Medulla oblongata (tissue), 1 donor: Measurements from ENCODE around the gene TRMT10A.

Experiments
- DNase-seq: peaks from one replicate; pipeline ENCODE4 v3.0.0-alpha.2; 2015; ENCODE audit errors: extremely low spot score

Gene TRMT10A

GRCh38 chr4:99563310-99564186, at the start of gene TRMT10A:
Gene TRMT10A, minus strand, starts transcription at chr4:99564039. Its CDS starts 4,701 bp downstream, at chr4:99559338.
- DNase-seq, result peak; percentile 98

GRCh38 chr4:99612704-99613103, 48.9 kb upstream of the TRMT10A start:
- DNase-seq, result no peak

- DNase-seq, result no peak
Observed at GRCh38 chr4:99612281-99612680, 48.4 kb upstream of the TRMT10A start.

GRCh38 chr4:99610605-99611175, 46.9 kb upstream of the TRMT10A start:
- DNase-seq, result no peak

GRCh38 chr4:99608417-99608816, 44.6 kb upstream of the TRMT10A start:
- no peak for DNase-seq

- no peak for DNase-seq
Observed at GRCh38 chr4:99606716-99607115, 42.9 kb upstream of the TRMT10A start.

- no peak for DNase-seq
Observed at GRCh38 chr4:99594818-99595217, 31.0 kb upstream of the TRMT10A start.

- no peak for DNase-seq
Observed at GRCh38 chr4:99593781-99594641, 30.2 kb upstream of the TRMT10A start.

- DNase-seq, result no peak
Observed at GRCh38 chr4:99591757-99592156, 27.9 kb upstream of the TRMT10A start.

GRCh38 chr4:99587803-99588202, 24.0 kb upstream of the TRMT10A start:
- DNase-seq, result no peak

GRCh38 chr4:99587309-99587708, 23.5 kb upstream of the TRMT10A start:
- DNase-seq, result no peak

GRCh38 chr4:99586797-99587196, 23.0 kb upstream of the TRMT10A start:
- DNase-seq, result no peak

GRCh38 chr4:99586322-99586721, 22.5 kb upstream of the TRMT10A start:
- DNase-seq, result no peak

- DNase-seq, result no peak
Observed at GRCh38 chr4:99585516-99585915, 21.7 kb upstream of the TRMT10A start.

- no peak for DNase-seq
Observed at GRCh38 chr4:99578714-99579113, 14.9 kb upstream of the TRMT10A start.

- DNase-seq, result peak; percentile 4
Observed at GRCh38 chr4:99574530-99575324, 10.9 kb upstream of the TRMT10A start, which contains the start of gene MTTP. Gene MTTP, plus strand, starts transcription at chr4:99574824. Its CDS starts 86 bp downstream, at chr4:99574910.

GRCh38 chr4:99573735-99574368, 10.0 kb upstream of the TRMT10A start:
- DNase-seq, result no peak

- DNase-seq, result no peak
Observed at GRCh38 chr4:99572527-99573240, 8.8 kb upstream of the TRMT10A start.

- DNase-seq, result no peak
Observed at GRCh38 chr4:99571883-99572282, 8.0 kb upstream of the TRMT10A start.

GRCh38 chr4:99564921-99565320, 1.1 kb upstream of the TRMT10A start:
- peak; percentile 3 for DNase-seq
